ENCODE data around the gene TMEM239.

- no peak for TF ChIP-seq POLR2A (IDR thresholded peaks at IDR 0.05)
- no peak for TF ChIP-seq CTCF (IDR thresholded peaks at IDR 0.05)
- no peak for TF ChIP-seq POLR2AphosphoS5 (IDR thresholded peaks at IDR 0.05)
These were observed 2.1 kb upstream of the TMEM239 start for GRCh38 chr20:2814076-2814475.

All from breast epithelium (tissue), 3 donors.